Fibroblast of lung (primary cell): Measurements from ENCODE around the gene HOXC10.

Experiments used
- CTCF ChIP-seq, 2 donors: IDR thresholded peaks in 1 of 2; conservative IDR thresholded peaks in 1 of 2; 1 replicate in 1 of 2; 2 replicates in 1 of 2; pipeline ENCODE4 v1.5.1; 2011 to 2012; ENCODE audit warnings: low read length in 2 of 2, control low read depth in 1 of 2, inconsistent platforms in 1 of 2, low read depth in 1 of 2, mild to moderate bottlenecking in 1 of 2
- EZH2 ChIP-seq: IDR thresholded peaks from 2 replicates; pipeline ENCODE4 v1.5.1; 2012; ENCODE audit warnings: low read length, control low read depth, mild to moderate bottlenecking; ENCODE audit errors: missing control alignments

DNA sequence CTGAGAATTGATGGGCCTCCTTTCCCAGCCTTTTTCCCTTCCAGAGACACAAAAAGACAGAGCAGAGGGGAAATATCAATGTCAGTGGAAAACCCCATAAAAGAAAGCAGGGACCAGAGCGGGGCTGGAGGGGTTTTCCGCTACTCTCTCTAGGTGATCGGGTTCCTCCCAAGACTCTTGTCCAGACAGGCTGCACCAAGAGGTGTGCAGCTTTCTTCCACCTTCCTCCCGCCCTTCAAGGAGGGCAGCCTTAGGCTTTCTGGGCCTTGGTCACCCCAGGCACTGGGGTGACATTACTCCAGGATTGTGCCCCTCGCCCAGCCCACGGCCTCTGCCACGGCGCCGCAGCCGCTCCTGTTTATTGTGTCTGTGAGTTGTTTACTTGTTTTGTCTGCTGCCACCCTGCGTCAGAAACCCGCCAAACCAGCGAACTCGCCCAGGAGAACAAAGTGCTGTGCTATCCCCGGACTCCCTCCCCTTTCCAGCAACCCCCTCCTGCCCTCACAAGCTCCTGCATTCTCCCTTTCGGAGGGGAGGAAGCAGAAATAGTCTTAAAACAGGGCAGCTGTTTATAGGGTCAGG, 36.6 kb downstream of the HOXC10 start:
- TF ChIP-seq EZH2 (no peak), CTCF (conservative IDR thresholded peaks at IDR 0.05 in 1 of 2, IDR thresholded peaks at IDR 0.05 in 1 of 2; ENCODE audit: low read depth in 1 of 2, low read length in 2 of 2) (no peak)
